Aorta (tissue), 5 donors: ENCODE data around the gene EPB41. TPM values are rescaled to one million over a fixed set of nuclear protein-coding genes. Genes with fewer than 3 reads are reported as not detected.
"Not testable (repeated sequence)": the region's sequence is repeated elsewhere in the genome, so short reads cannot be mapped to it uniquely, and the experiment has no call there.

Experiments used
- ATAC-seq: fragments of 200-7000 bp; cut with Tn5 transposase; one replicate; pipeline ENCODE4 v1.9.1; 2022; ENCODE audit warnings: moderate library complexity; ENCODE audit not compliant: low FRiP score
- DNase-seq, 2 donors: peaks; one replicate each; pipeline ENCODE4 v3.0.0-alpha.2; 2020
- H3K27ac ChIP-seq, 2 donors: one replicate each; pipeline ENCODE4 v1.5.1; 2013; ENCODE audit warnings: low read length in 2 of 2, mild to moderate bottlenecking in 2 of 2, moderate library complexity in 2 of 2, control low read depth in 1 of 2, inconsistent platforms in 1 of 2, low read depth in 1 of 2
- H3K27me3 ChIP-seq, 2 donors: one replicate each; pipeline ENCODE4 v1.6.1; 2013; ENCODE audit warnings: control low read depth in 1 of 2, low read length in 1 of 2, mild to moderate bottlenecking in 1 of 2, moderate library complexity in 1 of 2; ENCODE audit not compliant: insufficient read depth in 2 of 2, control insufficient read depth in 1 of 2
- H3K36me3 ChIP-seq, 2 donors: one replicate each; pipeline ENCODE4 v1.6.1; 2013; ENCODE audit warnings: control low read depth in 1 of 2, low read length in 1 of 2, mild to moderate bottlenecking in 1 of 2; ENCODE audit not compliant: insufficient read depth in 2 of 2, control insufficient read depth in 1 of 2
- H3K4me1 ChIP-seq, 2 donors: one replicate each; pipeline ENCODE4 v1.6.1; 2013; ENCODE audit warnings: low read length in 2 of 2, control low read depth in 1 of 2, mild to moderate bottlenecking in 1 of 2, moderate library complexity in 1 of 2; ENCODE audit not compliant: insufficient read depth in 2 of 2, control insufficient read depth in 1 of 2
- H3K4me3 ChIP-seq, 2 donors: one replicate each; pipeline ENCODE4 v1.5.1; 2013; ENCODE audit warnings: low read length in 2 of 2, control low read depth in 1 of 2, mild to moderate bottlenecking in 1 of 2
- H3K9me3 ChIP-seq: one replicate; pipeline ENCODE4 v1.6.1; 2013; ENCODE audit warnings: mild to moderate bottlenecking, low read length; ENCODE audit not compliant: control insufficient read depth
- WGBS, 2 donors: extraction: QIAGEN DNeasy Blood & Tissue Kit; methylation state at CpG; one replicate each; pipeline ENCODE4 v1.1.7; 2013; 5-methylcytosine and 5-hydroxymethylcytosine counted together
- intact Hi-C, 2 donors: fragments of 100-400 bp; cut with DNase I; formaldehyde crosslinking; loops; one replicate each; pipeline versions ENCODE4 v1.14.2 to v1.15.0; 2022
- polyA plus RNA-seq, 2 donors: library from polyadenylated mRNA; stranded (reverse); fragments of 200-250 nt; gene quantifications; one replicate each; pipeline ENCODE4 v1.2.3, GENCODE V29; 2013
- total RNA-seq, 2 donors: library from RNA; stranded (reverse); fragmentation: NEBNext Ultra II Directional; extraction: Animal tissue kit (Norgen Biotek cat#: 25700); gene quantifications; one replicate each; pipeline ENCODE4 v1.2.1, GENCODE V29; 2021
- donor health status: healthy with polysubstance abuse.
- donor health status: Bipolar disorder and iron deficiency.
- donor health status: DM: no; HTN: no; CAD: no.
- donor health status: DM: no; HTN: no; CAD: no.
- donor health status: DM: yes; HTN: yes; CAD: no.

Gene EPB41
- total and polyA plus RNA-seq, 4 donors: 3.4 to 35.2 (median 14.6) TPM

DNA sequence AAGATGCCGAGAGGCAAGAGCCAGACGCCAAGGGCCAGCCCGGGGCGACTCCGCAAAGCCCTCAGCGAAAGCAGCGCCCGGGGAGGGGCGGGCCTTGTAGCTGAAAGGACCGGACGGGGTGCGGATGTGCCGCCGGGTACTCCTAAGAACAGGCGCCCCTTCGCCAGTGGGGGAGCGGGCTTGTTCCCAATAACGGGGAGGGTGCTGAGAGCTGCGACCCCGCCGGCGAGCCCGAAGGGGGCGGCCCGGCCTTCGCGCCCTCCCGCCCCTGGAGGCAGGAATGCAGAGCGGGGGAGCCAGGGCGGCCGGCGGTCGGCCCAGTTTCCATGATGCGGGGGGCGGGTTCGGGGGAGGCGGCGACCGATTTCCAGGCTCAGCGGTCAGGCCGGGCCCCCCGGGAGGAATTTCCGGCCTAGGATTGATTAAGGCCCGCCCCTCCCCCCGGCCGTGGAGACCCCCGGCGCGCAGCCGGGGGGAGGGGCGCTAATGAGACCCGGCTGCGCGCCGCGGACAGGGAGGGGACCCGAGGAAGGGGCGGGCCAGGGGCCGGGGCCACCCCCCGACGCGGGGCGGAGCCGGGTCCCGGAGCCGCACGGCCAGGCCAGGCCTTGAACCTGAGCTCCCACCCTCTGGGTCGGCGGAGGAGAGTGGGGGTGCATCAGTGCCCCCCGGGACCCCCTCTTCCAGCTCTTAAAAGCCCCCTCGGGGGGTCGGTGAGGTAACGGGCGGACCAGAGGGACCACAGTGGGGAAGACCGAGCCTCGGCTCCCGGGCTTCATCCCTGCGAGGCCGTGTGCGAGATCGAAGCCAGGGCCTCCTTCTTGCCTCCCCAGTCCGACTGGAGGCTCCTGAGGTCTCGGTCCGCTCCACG, 210.2 kb downstream of the EPB41 start:
- 1 to 2% methylated on average over 59 to 85 of the region's 85 CpGs for WGBS, 2 donors
- ATAC-seq (peak; percentile 89), DNase-seq (peak; percentile 89 to 96)
- Histone ChIP-seq H3K27me3 (no peaks in the 10 kb centered on the region), H3K9me3 (no peaks in the 10 kb centered on the region), H3K4me3 (peak overlapping the region; percentile 56 to 61), H3K27ac (peak overlapping the region; percentile 89 to 99), H3K4me1 (no peaks in the 10 kb centered on the region), H3K36me3 (no peaks in the 10 kb centered on the region)
- intact Hi-C loops: loop anchor here (5.0 kb wide), 3 partner anchors 58 to 237 kb away; partner anchors contain the start of gene SRSF4 (in 1 of the 2)

- H3K4me1 ChIP-seq: no peaks in the 10 kb centered on the region
- intact Hi-C loops: no loop called here
- no peaks in the 10 kb centered on the region for H3K27me3 ChIP-seq
- 50 to 56% methylated on average over 14 of the region's 14 CpGs for WGBS, 2 donors
- no peaks in the 10 kb centered on the region for H3K36me3 ChIP-seq
- no peaks in the 10 kb centered on the region for H3K9me3 ChIP-seq
- peak overlapping the region; percentile 70 to 73 for H3K27ac ChIP-seq
- ATAC-seq (no peak), DNase-seq (no peak)
- H3K4me3 ChIP-seq: peak overlapping the region in 1 of 2 donors; percentile 14
These were observed 210.9 kb downstream of the EPB41 start for GRCh38 chr1:29125237-29125641.

DNA sequence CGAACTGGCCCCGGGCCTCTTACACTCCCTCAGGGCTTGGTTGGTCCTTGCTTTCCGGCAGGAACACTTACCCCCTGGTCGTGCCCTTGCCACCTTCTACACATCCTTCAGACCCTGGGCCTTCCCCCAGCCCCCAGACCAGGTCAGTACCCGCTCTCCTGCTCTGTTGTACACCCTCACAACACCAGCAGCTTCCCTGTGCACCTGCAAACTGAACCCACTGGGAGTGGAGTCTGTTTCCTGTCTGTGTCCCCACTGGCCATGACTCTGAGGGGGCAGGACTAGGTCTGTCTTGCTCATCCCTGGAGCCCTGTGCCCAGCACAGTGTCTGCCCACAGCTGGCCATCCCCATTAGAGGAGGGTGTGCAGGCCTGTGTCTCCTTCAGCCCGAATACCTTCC, 211.4 kb downstream of the EPB41 start:
- ATAC-seq (no peak), DNase-seq (no peak)
- intact Hi-C loops: no loop called here
- Histone ChIP-seq H3K27me3 (no peaks in the 10 kb centered on the region), H3K4me3 (no peak overlapping the region), H3K36me3 (no peaks in the 10 kb centered on the region), H3K9me3 (no peaks in the 10 kb centered on the region), H3K4me1 (no peaks in the 10 kb centered on the region), H3K27ac (peak overlapping the region in 1 of 2 donors; percentile 11)
- WGBS, 2 donors: 88 to 92% methylated on average over 6 of the region's 6 CpGs

DNA sequence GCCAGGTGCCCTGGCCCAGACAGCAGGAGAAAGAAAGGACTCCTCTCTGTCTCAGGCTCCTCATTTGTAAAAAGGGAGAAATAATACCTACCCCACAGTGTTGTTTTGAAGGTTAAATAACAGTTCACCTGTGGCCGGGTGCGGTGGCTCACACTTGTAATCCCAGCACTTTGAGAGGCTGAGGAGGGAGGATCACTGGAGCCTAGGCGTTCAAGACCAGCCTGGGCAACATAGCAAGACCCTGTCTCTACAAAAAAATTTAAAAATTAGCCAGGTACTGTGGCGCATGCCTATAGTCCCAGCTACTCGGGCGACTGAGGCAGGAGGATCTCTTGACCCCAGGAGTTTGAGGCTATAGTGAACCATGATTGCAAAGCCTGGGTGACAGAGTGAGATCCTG, 211.8 kb downstream of the EPB41 start:
- Histone ChIP-seq H3K27me3 (no peaks in the 10 kb centered on the region), H3K9me3 (no peaks in the 10 kb centered on the region), H3K36me3 (no peaks in the 10 kb centered on the region), H3K4me1 (no peaks in the 10 kb centered on the region), H3K27ac (no peak overlapping the region), H3K4me3 (no peak overlapping the region)
- intact Hi-C loops: no loop called here
- DNase-seq: no peak
- 94 to 96% methylated on average over 6 of the region's 6 CpGs for WGBS, 2 donors
- ATAC-seq: no peak

- intact Hi-C loops: no loop called here
- 90 to 93% methylated on average over 6 of the region's 6 CpGs for WGBS, 2 donors
- ATAC-seq: no peak
- no peaks in the 10 kb centered on the region for H3K27me3 ChIP-seq
- no peak overlapping the region for H3K4me3 ChIP-seq
- no peaks in the 10 kb centered on the region for H3K36me3 ChIP-seq
- no peaks in the 10 kb centered on the region for H3K9me3 ChIP-seq
- H3K27ac ChIP-seq: no peak overlapping the region
- no peaks in the 10 kb centered on the region for H3K4me1 ChIP-seq
- no peak for DNase-seq
These were observed 214.4 kb downstream of the EPB41 start for GRCh38 chr1:29128739-29129138.

- intact Hi-C loops: no loop called here
- Histone ChIP-seq H3K4me3 (no peak overlapping the region), H3K27ac (no peak overlapping the region), H3K9me3 (no peaks in the 10 kb centered on the region), H3K27me3 (no peaks in the 10 kb centered on the region), H3K36me3 (no peaks in the 10 kb centered on the region), H3K4me1 (no peaks in the 10 kb centered on the region)
- WGBS, 2 donors: 84 to 87% methylated on average over 5 of the region's 5 CpGs
- DNase-seq: no peak
- no peak for ATAC-seq
These were observed 215.5 kb downstream of the EPB41 start for GRCh38 chr1:29129916-29130315.

DNA sequence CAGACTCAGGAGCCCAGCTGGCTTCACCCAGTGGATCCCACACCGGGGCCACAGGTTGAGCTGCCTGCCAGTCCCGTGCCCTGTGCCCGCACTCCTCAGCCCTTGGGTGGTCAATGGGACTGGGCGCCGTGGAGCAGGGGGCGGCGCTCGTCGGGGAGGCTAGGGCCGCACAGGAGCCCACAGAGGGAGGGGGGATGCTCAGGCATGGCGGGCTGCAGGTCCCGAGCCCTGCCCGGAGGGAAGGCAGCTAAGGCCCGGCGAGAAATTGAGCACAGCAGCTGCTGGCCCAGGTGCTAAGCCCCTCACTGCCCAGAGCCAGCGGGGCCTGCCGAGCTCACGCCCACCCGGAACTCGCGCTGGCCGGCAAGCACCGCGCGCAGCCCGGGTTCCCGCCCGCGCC, 216.7 kb downstream of the EPB41 start:
- WGBS, 2 donors: 95 to 96% methylated on average over 21 to 29 of the region's 29 CpGs
- ATAC-seq, intact Hi-C loops, H3K36me3 ChIP-seq, H3K27ac ChIP-seq, H3K4me3 ChIP-seq, H3K4me1 ChIP-seq, H3K27me3 ChIP-seq, H3K9me3 ChIP-seq: not testable (repeated sequence)
- peak in 1 of 2 donors; percentile 69 for DNase-seq

DNA sequence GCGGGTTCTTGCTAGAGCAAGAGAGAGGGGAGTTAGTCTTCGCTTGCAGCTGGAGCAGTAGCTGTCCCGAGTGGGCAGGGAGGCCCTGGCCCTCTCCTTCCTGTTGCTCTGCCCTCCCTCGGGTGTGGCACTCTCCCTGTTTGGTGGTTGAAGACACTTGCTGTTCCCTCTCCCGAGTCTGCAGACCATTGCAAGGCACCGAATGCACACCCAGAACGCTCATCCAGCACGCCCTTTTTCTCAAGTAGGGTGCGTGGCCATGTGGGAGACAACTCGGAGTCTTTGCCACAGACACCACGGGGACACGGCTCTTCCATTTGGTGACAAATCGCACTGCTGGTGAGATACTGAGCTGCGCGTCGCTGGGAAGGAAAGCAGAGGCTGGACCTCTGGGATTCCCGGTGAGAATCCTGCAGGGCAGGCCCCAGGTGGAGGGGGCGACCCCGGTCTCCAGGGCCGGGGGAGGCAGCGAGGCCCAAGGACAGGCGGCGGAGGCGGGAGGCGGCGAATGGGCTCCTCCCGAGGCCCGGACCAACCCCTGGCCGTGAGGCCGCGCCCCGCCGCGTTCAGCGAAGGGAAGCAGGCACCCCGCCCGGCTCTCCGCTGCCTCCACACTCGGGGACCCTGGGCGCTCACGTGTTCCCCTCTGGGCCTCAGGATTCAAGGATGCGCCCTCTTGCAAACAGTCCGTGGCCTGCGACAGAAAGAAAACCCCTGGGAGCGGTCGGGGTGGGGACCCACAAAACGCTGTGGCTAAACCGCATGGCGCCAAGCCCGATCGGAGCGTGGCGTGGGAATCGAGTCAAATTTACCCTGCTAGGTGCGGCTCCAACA, 219.7 kb downstream of the EPB41 start:
- WGBS, 2 donors: 71 to 73% methylated on average over 49 to 55 of the region's 55 CpGs
- H3K4me3 ChIP-seq: no peak overlapping the region

More for the DNA sequence above, 219.7 kb downstream of the EPB41 start:
- Histone ChIP-seq H3K27ac (no peak overlapping the region), H3K4me1 (no peaks in the 10 kb centered on the region), H3K9me3 (no peaks in the 10 kb centered on the region), H3K36me3 (no peaks in the 10 kb centered on the region), H3K27me3 (no peaks in the 10 kb centered on the region)
- ATAC-seq: peak; percentile 55
- no peak for DNase-seq
- intact Hi-C loops: no loop called here
